Left lung (tissue), 10 donors: Measurements from ENCODE around the gene LRIG2. TPM values are rescaled to one million over a fixed set of nuclear protein-coding genes. Genes with fewer than 3 reads are reported as not detected.

ENCODE experiments used
- ATAC-seq: fragments of 200-7000 bp; cut with Tn5 transposase; one replicate; pipeline ENCODE4 v1.9.1; 2020; ENCODE audit warnings: moderate library complexity
- DNase-seq, 4 donors: peaks; one replicate each; pipeline ENCODE4 v3.0.0-alpha.2; 2013 to 2020
- H3K27ac ChIP-seq, 2 donors: fragments of 200-600 bp; sonication (generic) in 1 of 2; one replicate each; pipeline versions ENCODE4 v1.5.0 to v1.8.0; 2020 to 2021
- H3K27me3 ChIP-seq, 2 donors: fragments of 200-600 bp; sonication (generic) in 1 of 2; one replicate each; pipeline versions ENCODE4 v1.5.0 to v1.8.0; 2020 to 2021
- H3K36me3 ChIP-seq, 2 donors: fragments of 200-600 bp; sonication (generic) in 1 of 2; one replicate each; pipeline versions ENCODE4 v1.5.0 to v1.8.0; 2020 to 2021
- H3K4me1 ChIP-seq, 2 donors: fragments of 200-600 bp; one replicate each; pipeline ENCODE4 v1.8.0; 2021
- H3K4me3 ChIP-seq, 2 donors: fragments of 200-600 bp; sonication (generic) in 1 of 2; one replicate each; pipeline versions ENCODE4 v1.5.0 to v1.8.0; 2020 to 2021; ENCODE audit warnings: mild to moderate bottlenecking in 1 of 2
- H3K9me3 ChIP-seq, 2 donors: fragments of 200-600 bp; sonication (generic) in 1 of 2; one replicate each; pipeline versions ENCODE4 v1.5.0 to v1.8.0; 2020 to 2021
- intact Hi-C, 2 donors: fragments of 100-400 bp; cut with DNase I; formaldehyde crosslinking; loops; one replicate each; pipeline versions ENCODE4 v1.11.2 to v1.14.2; 2022
- polyA plus RNA-seq, 6 donors: library from polyadenylated mRNA; unstranded; fragments of 120-200 nt; gene quantifications; one replicate each; pipeline ENCODE4 v1.2.1, GENCODE V29; 2013; ENCODE audit not compliant: insufficient read length in 6 of 6
- total RNA-seq, 2 donors: library from RNA; stranded (reverse); fragmentation: NEBNext Ultra II Directional; extraction: Animal tissue kit (Norgen Biotek cat#: 25700); gene quantifications; one replicate each; pipeline ENCODE4 v1.2.1, GENCODE V29; 2021
- TF ChIP-seq, protein P1 (sequence below), 2 donors: fragments of 200-600 bp; sonication (generic) in 1 of 2; IDR thresholded peaks; one replicate each; pipeline versions ENCODE4 v1.5.0 to v1.8.0; 2021; ENCODE audit warnings: antibody characterized with exemption in 2 of 2
- donor health status: DM: no; HTN: yes; CAD: no.
- donor health status: DM: no; HTN: no; CAD: no.

LRIG2 gene
- total and polyA plus RNA-seq, 8 donors, result 10.9 to 23.4 (median 19.1) TPM

DNA sequence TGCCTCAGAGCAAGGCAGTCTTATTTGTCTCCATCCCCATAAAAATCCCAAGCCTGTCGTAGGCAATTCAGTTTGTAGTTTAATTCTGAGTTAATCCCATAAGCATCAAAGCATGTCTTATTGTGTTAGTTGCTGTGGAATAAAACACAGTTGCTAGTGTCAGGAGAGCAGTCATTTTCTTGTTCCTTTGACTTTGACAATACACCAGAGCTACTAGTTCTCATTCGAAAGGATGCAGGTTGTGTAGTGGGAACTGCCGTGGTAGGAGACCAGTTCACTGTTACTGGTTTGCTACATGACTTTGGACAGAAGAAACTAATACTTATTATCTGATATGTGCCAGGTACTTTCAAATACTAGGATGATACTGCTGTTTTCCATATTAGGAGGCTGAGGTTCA is 23.5 kb downstream of the LRIG2 start:
- TF ChIP-seq, protein P1, sequence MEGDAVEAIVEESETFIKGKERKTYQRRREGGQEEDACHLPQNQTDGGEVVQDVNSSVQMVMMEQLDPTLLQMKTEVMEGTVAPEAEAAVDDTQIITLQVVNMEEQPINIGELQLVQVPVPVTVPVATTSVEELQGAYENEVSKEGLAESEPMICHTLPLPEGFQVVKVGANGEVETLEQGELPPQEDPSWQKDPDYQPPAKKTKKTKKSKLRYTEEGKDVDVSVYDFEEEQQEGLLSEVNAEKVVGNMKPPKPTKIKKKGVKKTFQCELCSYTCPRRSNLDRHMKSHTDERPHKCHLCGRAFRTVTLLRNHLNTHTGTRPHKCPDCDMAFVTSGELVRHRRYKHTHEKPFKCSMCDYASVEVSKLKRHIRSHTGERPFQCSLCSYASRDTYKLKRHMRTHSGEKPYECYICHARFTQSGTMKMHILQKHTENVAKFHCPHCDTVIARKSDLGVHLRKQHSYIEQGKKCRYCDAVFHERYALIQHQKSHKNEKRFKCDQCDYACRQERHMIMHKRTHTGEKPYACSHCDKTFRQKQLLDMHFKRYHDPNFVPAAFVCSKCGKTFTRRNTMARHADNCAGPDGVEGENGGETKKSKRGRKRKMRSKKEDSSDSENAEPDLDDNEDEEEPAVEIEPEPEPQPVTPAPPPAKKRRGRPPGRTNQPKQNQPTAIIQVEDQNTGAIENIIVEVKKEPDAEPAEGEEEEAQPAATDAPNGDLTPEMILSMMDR (IDR thresholded peaks at IDR 0.05), result no peak
- peaks cover 6 to 90% of the 10 kb centered on the region in 2 donors for H3K36me3 ChIP-seq
- intact Hi-C loops, result no loop called here
- ATAC-seq, result no peak
- no peaks in the 10 kb centered on the region for H3K27me3 ChIP-seq
- no peak overlapping the region for H3K27ac ChIP-seq
- H3K4me3 ChIP-seq, result no peak overlapping the region
- no peak for DNase-seq
- H3K4me1 ChIP-seq, result no peaks in the 10 kb centered on the region
- no peaks in the 10 kb centered on the region for H3K9me3 ChIP-seq

DNA sequence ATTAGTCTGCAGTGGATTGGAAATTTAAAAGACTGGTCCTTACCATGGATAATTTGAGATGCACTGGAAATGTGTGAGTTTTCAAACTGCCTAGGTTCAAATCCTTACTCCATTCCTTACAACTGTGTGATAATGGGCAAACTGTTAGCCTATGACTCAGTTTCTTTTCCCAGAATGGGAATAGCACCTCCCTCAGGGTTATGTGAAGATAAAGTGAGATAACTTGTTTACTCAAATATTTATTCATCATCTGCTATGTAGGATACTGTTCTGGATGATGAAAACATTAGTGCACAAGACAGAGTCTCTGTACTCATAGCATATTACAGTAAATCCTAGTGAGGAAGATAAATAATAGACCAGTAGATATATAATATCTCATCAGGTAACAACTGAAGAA is 28.6 kb downstream of the LRIG2 start:
- Histone ChIP-seq H3K27ac (no peak overlapping the region), H3K4me1 (no peaks in the 10 kb centered on the region), H3K9me3 (no peaks in the 10 kb centered on the region), H3K27me3 (no peaks in the 10 kb centered on the region), H3K36me3 (peaks cover 6 to 100% of the 10 kb centered on the region in 2 donors), H3K4me3 (no peak overlapping the region)
- intact Hi-C loops, result no loop called here
- TF ChIP-seq, protein P1 (IDR thresholded peaks at IDR 0.05), result no peak
- ATAC-seq (no peak), DNase-seq (no peak)

DNA sequence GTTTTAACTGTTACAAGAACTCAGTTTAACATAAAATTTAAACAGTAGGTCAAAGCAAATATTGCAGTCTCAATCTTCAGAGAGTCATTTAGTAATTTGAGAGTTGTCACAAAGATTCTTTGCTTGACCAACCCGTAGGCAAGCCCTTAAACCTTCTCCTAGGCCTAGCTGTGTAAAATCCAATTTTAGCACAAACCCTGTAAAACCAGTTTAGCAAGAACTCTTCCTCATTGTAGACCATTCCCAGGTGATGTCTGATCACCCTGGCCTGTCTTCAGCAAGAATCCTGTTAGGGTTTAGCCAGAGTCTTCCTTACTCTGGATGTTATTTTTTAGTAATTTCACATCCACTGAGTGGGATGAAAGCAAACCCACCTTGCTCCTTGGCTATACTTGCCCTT is 30.1 kb downstream of the LRIG2 start:
- Histone ChIP-seq H3K4me3 (no peak overlapping the region), H3K27me3 (no peaks in the 10 kb centered on the region), H3K9me3 (no peaks in the 10 kb centered on the region), H3K4me1 (no peaks in the 10 kb centered on the region), H3K27ac (no peak overlapping the region), H3K36me3 (peaks cover 6 to 100% of the 10 kb centered on the region in 2 donors)
- ATAC-seq (peak; percentile 57), DNase-seq (no peak)
- TF ChIP-seq, protein P1 (IDR thresholded peaks at IDR 0.05), result no peak
- intact Hi-C loops, result no loop called here

DNA sequence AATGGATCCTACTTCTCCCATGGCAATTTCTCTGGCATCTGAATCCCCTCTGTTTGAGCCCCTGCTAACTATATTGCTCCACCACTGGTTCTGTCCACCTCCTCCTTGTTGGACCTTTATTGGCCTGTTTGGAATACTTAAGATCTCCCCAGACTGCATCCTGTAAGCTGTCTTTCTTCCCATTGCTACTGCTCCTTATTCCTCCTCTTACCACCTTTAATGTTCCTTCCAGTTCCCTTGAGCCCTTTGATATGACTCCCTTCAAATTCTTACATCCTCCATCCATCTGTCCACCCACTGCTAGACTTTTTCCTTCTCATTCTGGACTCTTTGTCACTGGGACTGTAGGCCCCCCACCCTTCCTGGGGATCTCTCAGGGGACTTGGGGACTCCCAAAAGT is 31.0 kb downstream of the LRIG2 start:
- DNase-seq (no peak), ATAC-seq (no peak)
- Histone ChIP-seq H3K36me3 (peaks cover 6 to 100% of the 10 kb centered on the region in 2 donors), H3K4me1 (no peaks in the 10 kb centered on the region), H3K9me3 (no peaks in the 10 kb centered on the region), H3K27ac (no peak overlapping the region), H3K4me3 (no peak overlapping the region), H3K27me3 (no peaks in the 10 kb centered on the region)
- TF ChIP-seq, protein P1 (IDR thresholded peaks at IDR 0.05), result no peak
- intact Hi-C loops, result no loop called here

DNA sequence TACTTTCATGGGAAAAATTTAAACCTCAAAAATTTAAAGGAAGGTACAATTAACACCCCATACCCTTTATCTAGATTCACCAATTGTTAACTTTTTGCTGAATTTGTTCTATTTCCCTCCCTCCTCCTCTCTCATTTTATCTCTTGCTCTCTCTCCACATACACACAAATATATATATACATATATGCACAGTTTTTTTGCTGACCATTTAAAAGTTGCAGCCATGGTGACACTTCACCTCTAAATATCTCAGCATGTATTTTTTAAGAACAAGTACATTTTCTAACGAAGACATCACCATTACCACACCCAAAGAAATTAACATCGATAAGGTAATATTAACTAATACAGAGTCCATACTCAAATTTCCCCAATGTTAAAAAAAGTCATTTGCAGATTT is 33.9 kb downstream of the LRIG2 start:
- Histone ChIP-seq H3K4me1 (no peaks in the 10 kb centered on the region), H3K27me3 (no peaks in the 10 kb centered on the region), H3K4me3 (no peak overlapping the region), H3K27ac (no peak overlapping the region), H3K9me3 (no peaks in the 10 kb centered on the region), H3K36me3 (peaks cover 6 to 100% of the 10 kb centered on the region in 2 donors)
- TF ChIP-seq, protein P1 (IDR thresholded peaks at IDR 0.05), result no peak
- intact Hi-C loops, result no loop called here
- DNase-seq, result no peak
- no peak for ATAC-seq
